H1 (cell line): Measurements from ENCODE around the gene CAPN13. TPM values are rescaled to one million over a fixed set of nuclear protein-coding genes. Genes with fewer than 3 reads are reported as not detected.

ENCODE experiments used
- CTCF ChIA-PET: fragments of 300-600 bp; sonication (Branson Sonifier 250); formaldehyde crosslinking; loops from one replicate; lab custom pipeline; 2021; ENCODE audit not compliant: partially characterized antibody; lab: Charles Lee
- POLR2A ChIA-PET: fragments of 300-600 bp; sonication (Branson Sonifier 250); formaldehyde crosslinking; loops from one replicate; lab custom pipeline; 2021; ENCODE audit warnings: inconsistent platforms; ENCODE audit not compliant: partially characterized antibody; lab: Charles Lee
- DNase-seq, 2 experiments: peaks; one replicate each; pipeline versions ENCODE4 v3.0.0 to v3.0.0-alpha.2; 2010 to 2022; ENCODE audit warnings: low spot score in 2 of 2, low read depth in 1 of 2, mixed read lengths in 1 of 2
- FAIRE-seq: peaks from 2 replicates; lab custom pipeline; 2011; peaks lifted over from hg19 to GRCh38; lab: Jason Lieb, UNC
- H2AFZ ChIP-seq: 2 replicates; pipeline ENCODE4 v1.8.1; 2012; ENCODE audit warnings: low read length, inconsistent platforms
- H2AK5ac ChIP-seq: 2 replicates; pipeline ENCODE4 v1.6.1; 2013; ENCODE audit warnings: low read depth, low read length
- H2BK120ac ChIP-seq: replicated peaks from 2 replicates; pipeline ENCODE3; 2013; ENCODE audit warnings: low read depth, low read length, inconsistent platforms
- H2BK12ac ChIP-seq: 2 replicates; pipeline ENCODE4 v1.6.1; 2013; ENCODE audit warnings: low read depth, low read length
- H2BK15ac ChIP-seq: 2 replicates; pipeline ENCODE4 v1.6.1; 2013; ENCODE audit warnings: low read length
- H2BK20ac ChIP-seq: 2 replicates; pipeline ENCODE4 v1.6.1; 2013; ENCODE audit warnings: low read length
- H2BK5ac ChIP-seq: 2 replicates; pipeline ENCODE4 v1.6.1; 2013; ENCODE audit warnings: low read depth, low read length
- H3K14ac ChIP-seq: 2 replicates; pipeline ENCODE4 v1.6.1; 2013; ENCODE audit warnings: inconsistent platforms; ENCODE audit not compliant: insufficient read length
- H3K18ac ChIP-seq: 2 replicates; pipeline ENCODE4 v1.6.1; 2013; ENCODE audit warnings: low read length; ENCODE audit errors: extremely low read depth
- H3K23ac ChIP-seq: 2 replicates; pipeline ENCODE4 v1.6.1; 2013; ENCODE audit warnings: inconsistent platforms; ENCODE audit not compliant: insufficient read length
- H3K23me2 ChIP-seq: 2 replicates; pipeline ENCODE4 v1.6.1; 2013; ENCODE audit warnings: low read depth, low read length
- H3K27ac ChIP-seq: 2 replicates; pipeline ENCODE4 v1.6.1; 2011; ENCODE audit warnings: low read depth, low read length, inconsistent platforms
- H3K27me3 ChIP-seq, 4 experiments: replicated peaks in 1 of 4; 1 replicate in 1 of 4; 2 replicates in 3 of 4; pipeline versions ENCODE4 v1.6.1 to v1.8.1; 2011 to 2013; ENCODE audit warnings: low read length in 3 of 4, mild to moderate bottlenecking in 3 of 4, inconsistent platforms in 2 of 4, mixed read lengths in 2 of 4, moderate library complexity in 1 of 4; ENCODE audit not compliant: control insufficient read depth in 3 of 4, insufficient read depth in 3 of 4; ENCODE audit errors: extremely low read depth in 1 of 4
- H3K36me3 ChIP-seq, 4 experiments: 2 replicates each; pipeline versions ENCODE4 v1.6.1 to v1.8.1; 2011 to 2013; ENCODE audit warnings: mild to moderate bottlenecking in 4 of 4, low read length in 3 of 4, moderate library complexity in 2 of 4, control low read depth in 1 of 4, inconsistent platforms in 1 of 4; ENCODE audit not compliant: insufficient read depth in 4 of 4, control insufficient read depth in 2 of 4
- H3K4ac ChIP-seq: replicated peaks from 2 replicates; pipeline ENCODE3; 2013; ENCODE audit warnings: low read length, low read depth, mixed read lengths, inconsistent platforms; ENCODE audit not compliant: insufficient read length
- H3K4me1 ChIP-seq, 4 experiments: replicated peaks in 1 of 4; 1 replicate in 1 of 4; 2 replicates in 3 of 4; pipeline versions ENCODE4 v1.6.1 to v1.8.1; 2011 to 2013; ENCODE audit warnings: low read length in 3 of 4, inconsistent platforms in 2 of 4, mixed read lengths in 1 of 4; ENCODE audit not compliant: insufficient read depth in 4 of 4, control insufficient read depth in 3 of 4
- H3K4me2 ChIP-seq, 2 experiments: 2 replicates each; pipeline versions ENCODE4 v1.6.1 to v1.8.1; 2011 to 2013; ENCODE audit warnings: low read depth in 2 of 2, low read length in 2 of 2, control low read depth in 1 of 2, inconsistent platforms in 1 of 2, mild to moderate bottlenecking in 1 of 2; ENCODE audit not compliant: insufficient read depth in 1 of 2
- H3K4me3 ChIP-seq, 4 experiments: fragments of 200-600, 300-600 bp in 1 of 4; sonication (generic), shearing (Covaris generic), sonication (Bioruptor Twin) in 1 of 4; 2 replicates each; pipeline versions ENCODE4 v1.5.1 to v1.8.1; 2011 to 2016; ENCODE audit warnings: low read length in 4 of 4, low read depth in 3 of 4, control low read depth in 2 of 4, inconsistent platforms in 2 of 4, mild to moderate bottlenecking in 2 of 4, mixed read lengths in 1 of 4, moderate library complexity in 1 of 4; ENCODE audit not compliant: insufficient read depth in 2 of 4; ENCODE audit errors: extremely low read depth in 1 of 4
- H3K56ac ChIP-seq: replicated peaks from 2 replicates; pipeline ENCODE3; 2013; ENCODE audit warnings: low read depth, mild to moderate bottlenecking, mixed read lengths, low read length, inconsistent platforms; ENCODE audit not compliant: insufficient read length
- H3K79me1 ChIP-seq: 2 replicates; pipeline ENCODE4 v1.6.1; 2013; ENCODE audit warnings: low read depth, low read length, control low read depth
- H3K79me2 ChIP-seq, 2 experiments: 2 replicates each; pipeline versions ENCODE4 v1.6.1 to v1.8.1; 2012 to 2013; ENCODE audit warnings: low read length in 2 of 2, mild to moderate bottlenecking in 2 of 2, inconsistent platforms in 1 of 2; ENCODE audit not compliant: insufficient read depth in 2 of 2, control insufficient read depth in 1 of 2
- H3K9ac ChIP-seq, 4 experiments: replicated peaks in 1 of 4; 1 replicate in 1 of 4; 2 replicates in 3 of 4; pipeline versions ENCODE4 v1.6.1 to v1.8.1; 2011 to 2013; ENCODE audit warnings: low read depth in 3 of 4, low read length in 3 of 4, control low read depth in 2 of 4, mild to moderate bottlenecking in 2 of 4, moderate library complexity in 2 of 4, inconsistent platforms in 1 of 4; ENCODE audit errors: extremely low read depth in 1 of 4
- H3K9me3 ChIP-seq, 2 experiments: 2 replicates each; pipeline versions ENCODE4 v1.6.1 to v1.8.1; 2012 to 2013; ENCODE audit warnings: mild to moderate bottlenecking in 2 of 2, moderate library complexity in 2 of 2, control low read depth in 1 of 2, inconsistent platforms in 1 of 2, low read depth in 1 of 2, low read length in 1 of 2, mixed read lengths in 1 of 2; ENCODE audit not compliant: insufficient read depth in 2 of 2
- H4K20me1 ChIP-seq, 2 experiments: replicated peaks in 1 of 2; 2 replicates each; pipeline versions ENCODE3 to v1.8.1; 2011 to 2013; ENCODE audit warnings: inconsistent platforms in 2 of 2, low read length in 2 of 2, mild to moderate bottlenecking in 1 of 2; ENCODE audit not compliant: insufficient read depth in 2 of 2, control insufficient read depth in 1 of 2
- H4K5ac ChIP-seq: 2 replicates; pipeline ENCODE4 v1.6.1; 2013; ENCODE audit warnings: low read length, low read depth, mixed read lengths, inconsistent platforms; ENCODE audit not compliant: insufficient read length
- H4K8ac ChIP-seq: 2 replicates; pipeline ENCODE4 v1.8.0; 2013; ENCODE audit warnings: mild to moderate bottlenecking, moderate library complexity, low read length, inconsistent platforms; ENCODE audit not compliant: insufficient read depth; ENCODE audit errors: extremely low read depth
- H4K91ac ChIP-seq: replicated peaks from 2 replicates; pipeline ENCODE3; 2013; ENCODE audit warnings: low read length, mixed read lengths, inconsistent platforms; ENCODE audit not compliant: insufficient read length
- ASH2L ChIP-seq: fragments of 200-600, 300-600 bp; sonication (generic); IDR thresholded peaks from one replicate; pipeline ENCODE4 v1.7.1; 2017; ENCODE audit warnings: low read length
- BRCA1 ChIP-seq: IDR thresholded peaks from 2 replicates; pipeline ENCODE4 v1.6.1; 2012; ENCODE audit warnings: low read depth, low read length, improper control_type of control experiment
- CREB1 ChIP-seq: IDR thresholded peaks from 2 replicates; pipeline ENCODE4 v1.6.1; 2012; ENCODE audit warnings: inconsistent platforms
- EZH2 ChIP-seq: fragments of 200-600 bp; sonication (generic); IDR thresholded peaks from 2 replicates; pipeline ENCODE4 v1.7.1; 2012; ENCODE audit warnings: low read depth, mild to moderate bottlenecking, moderate library complexity, low read length, inconsistent platforms; ENCODE audit not compliant: severe bottlenecking
- FOSL1 ChIP-seq: IDR thresholded peaks from 2 replicates; pipeline ENCODE4 v1.6.1; 2011; ENCODE audit warnings: mild to moderate bottlenecking, low read depth, low read length, moderate library complexity; ENCODE audit not compliant: insufficient read depth
- HDAC6 ChIP-seq: IDR thresholded peaks from one replicate; pipeline ENCODE4 v1.7.1; 2012; ENCODE audit warnings: low read depth, mild to moderate bottlenecking, inconsistent platforms, low read length, moderate library complexity
- RAD21 ChIP-seq, 2 experiments: IDR thresholded peaks in 1 of 2; conservative IDR thresholded peaks in 1 of 2; 2 replicates each; pipeline ENCODE4 v1.6.1; 2011; ENCODE audit warnings: low read depth in 2 of 2, low read length in 2 of 2, improper control_type of control experiment in 1 of 2, inconsistent platforms in 1 of 2, mild to moderate bottlenecking in 1 of 2, moderate library complexity in 1 of 2
- RFX5 ChIP-seq: IDR thresholded peaks from 2 replicates; pipeline ENCODE4 v1.6.1; 2011; ENCODE audit warnings: low read depth, low read length, improper control_type of control experiment, borderline replicate concordance
- SIRT6 ChIP-seq: IDR thresholded peaks from one replicate; pipeline ENCODE4 v1.7.1; 2012; ENCODE audit warnings: low read length, inconsistent platforms
- TCF12 ChIP-seq: IDR thresholded peaks from 2 replicates; pipeline ENCODE4 v1.6.1; 2011; ENCODE audit warnings: low read depth, mild to moderate bottlenecking, low read length
- WGBS, 2 experiments: shearing (Covaris generic) in 1 of 2; methylation state at CpG; one replicate each; pipeline versions ENCODE4 v1.1.6 to v1.1.7; 2013 to 2015; ENCODE audit warnings: low lambda C conversion rate in 2 of 2, mixed read lengths in 2 of 2, inconsistent platforms in 1 of 2, low coverage in 1 of 2, missing lambda C conversion rate in 1 of 2; ENCODE audit not compliant: insufficient replicate concordance in 2 of 2, insufficient coverage in 1 of 2, insufficient read length in 1 of 2; ENCODE audit errors: extremely low coverage in 1 of 2, missing lambda C conversion rate in 1 of 2; 5-methylcytosine and 5-hydroxymethylcytosine counted together
- polyA plus RNA-seq, 7 experiments: library from polyadenylated mRNA; depleted of rRNA in 3 of 7; stranded (reverse) in 5 of 7; unstranded in 2 of 7; fragments of >200 nt in 5 of 7; fragments of 200-250 nt in 2 of 7; gene quantifications; 1 replicate in 5 of 7; 2 replicates in 1 of 7; 4 replicates in 1 of 7; pipeline versions ENCODE4 v1.2.1 to v1.2.3, GENCODE V29; 2011 to 2013; ENCODE audit warnings: missing spikeins in 2 of 7, mixed read lengths in 2 of 7
- total RNA-seq: library from RNA; stranded (reverse); fragmentation: NEBNext Ultra II Directional; extraction: Animal tissue kit (Norgen Biotek cat#: 25700); gene quantifications from 2 replicates; pipeline ENCODE4 v1.2.1, GENCODE V29; 2021
- TF ChIP-seq, protein P1 (sequence below): IDR thresholded peaks from 2 replicates; pipeline ENCODE4 v1.6.1; 2012; ENCODE audit warnings: inconsistent platforms

Gene CAPN13
- total and polyA plus RNA-seq, 2 of the 8 experiments (the other 6 are each of a cell fraction or from before 2014, with no cell fraction given): 2.4 TPM

- no peak overlapping the region for H3K56ac ChIP-seq
- no peak overlapping the region for H3K9ac ChIP-seq
- DNase-seq (no peak), FAIRE-seq (no peak)
- no peaks in the 10 kb centered on the region for H3K79me2 ChIP-seq
- no peak overlapping the region for H3K18ac ChIP-seq
- no peak overlapping the region for H4K5ac ChIP-seq
- H2AK5ac ChIP-seq: no peak overlapping the region
- H3K4ac ChIP-seq: no peak overlapping the region
- no peak overlapping the region for H2AFZ ChIP-seq
- H3K23ac ChIP-seq: no peak overlapping the region
- H3K27me3 ChIP-seq: no peaks in the 10 kb centered on the region
- H3K36me3 ChIP-seq: no peaks in the 10 kb centered on the region
- no peaks in the 10 kb centered on the region for H3K9me3 ChIP-seq
- CTCF ChIA-PET: interaction anchor here (0.6 to 2.9 kb wide), 3 partner anchors 25 to 1632 kb away, joined by 3 to 12 read pairs (median 3); no protein-coding TSS in a partner anchor
- no peak overlapping the region for H2BK20ac ChIP-seq
- H2BK15ac ChIP-seq: no peak overlapping the region
- POLR2A ChIA-PET: no interaction called here
- no peak overlapping the region for H2BK120ac ChIP-seq
- no peaks in the 10 kb centered on the region; the same call in 1 of the 2 replicates for H3K79me1 ChIP-seq
- WGBS, 2 experiments: 87% methylated on average over 18 of the region's 18 CpGs; no CpG with 5 or more reads in 1 of the 2 experiments
- no peak overlapping the region for H4K8ac ChIP-seq
- no peak overlapping the region for H2BK12ac ChIP-seq
- H3K4me2 ChIP-seq: no peak overlapping the region
- no peak overlapping the region for H2BK5ac ChIP-seq
- H3K14ac ChIP-seq: no peak overlapping the region
- H4K20me1 ChIP-seq: no peaks in the 10 kb centered on the region
- H3K23me2 ChIP-seq: no peaks in the 10 kb centered on the region; the same call in 1 of the 2 replicates
- TF ChIP-seq RFX5 (no peak), ASH2L (no peak), EZH2 (no peak), HDAC6 (no peak), BRCA1 (no peak), FOSL1 (no peak), SIRT6 (no peak), RAD21 (IDR thresholded peaks at IDR 0.05 in 1 of 2, conservative IDR thresholded peaks at IDR 0.05 in 1 of 2; ENCODE audit: low read depth in 2 of 2, low read length in 2 of 2) (no peak), CREB1 (no peak), TCF12 (no peak)
- TF ChIP-seq, protein P1, sequence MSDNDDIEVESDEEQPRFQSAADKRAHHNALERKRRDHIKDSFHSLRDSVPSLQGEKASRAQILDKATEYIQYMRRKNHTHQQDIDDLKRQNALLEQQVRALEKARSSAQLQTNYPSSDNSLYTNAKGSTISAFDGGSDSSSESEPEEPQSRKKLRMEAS: no peak
- TF ChIP-seq, all 59 proteins: peak for 0
- H3K4me3 ChIP-seq: no peak overlapping the region
- H4K91ac ChIP-seq: no peak overlapping the region
- peaks cover 0 to 2% (median 0%) of the 10 kb centered on the region in 4 experiments; a peak in 1 of 7 replicates for H3K4me1 ChIP-seq
- no peak overlapping the region for H3K27ac ChIP-seq
Observed at GRCh38 chr2:30736461-30737325, 70.6 kb downstream of the CAPN13 start.
